HepG2 (cell line): Measurements from ENCODE around the gene ZNF189. TPM values are rescaled to one million over a fixed set of nuclear protein-coding genes. Genes with fewer than 3 reads are reported as not detected.

ENCODE experiments used
- BRD4 ChIP-seq: sonication (generic); formaldehyde crosslinking; IDR thresholded peaks from 2 replicates; pipeline ENCODE4 v1.4.0; 2020; ENCODE audit warnings: missing genetic modification reagents
- GABPA ChIP-seq, 2 experiments: IDR thresholded peaks; 2 replicates each; pipeline ENCODE4 v1.6.1; 2011 to 2016; ENCODE audit warnings: low read depth in 2 of 2, low read length in 1 of 2, missing biosample characterization in 1 of 2, missing genetic modification characterization in 1 of 2
- HCFC1 ChIP-seq: fragments of 150-350 bp; IDR thresholded peaks from 2 replicates; pipeline ENCODE4 v1.6.1; 2014; ENCODE audit warnings: low read depth, low read length
- HNF4A ChIP-seq: sonication (generic); formaldehyde crosslinking; IDR thresholded peaks from 2 replicates; pipeline ENCODE4 v1.4.0; 2020; ENCODE audit warnings: missing genetic modification reagents
- HNRNPK ChIP-seq: fragments of 200-400 bp; formaldehyde crosslinking; IDR thresholded peaks from 2 replicates; pipeline ENCODE4 v1.6.1; 2018; ENCODE audit warnings: low read length, low read depth, moderate library complexity, mild to moderate bottlenecking; ENCODE audit not compliant: poor library complexity, severe bottlenecking
- MAF1 ChIP-seq: sonication (generic); formaldehyde crosslinking; IDR thresholded peaks from 2 replicates; pipeline ENCODE4 v1.5.0; 2020; ENCODE audit warnings: missing genetic modification reagents, borderline replicate concordance
- NCOR1 ChIP-seq: fragments of 200-600 bp; sonication (generic); IDR thresholded peaks from 2 replicates; pipeline ENCODE4 v1.7.0; 2017; ENCODE audit warnings: antibody characterized with exemption, low read length, borderline replicate concordance
- NFE2L1 ChIP-seq: sonication (generic); formaldehyde crosslinking; IDR thresholded peaks from 2 replicates; pipeline ENCODE4 v1.4.0; 2020; ENCODE audit warnings: missing genetic modification reagents, mild to moderate bottlenecking, borderline replicate concordance
- NKX3-1 ChIP-seq: sonication (generic); formaldehyde crosslinking; IDR thresholded peaks from 2 replicates; pipeline ENCODE4 v1.5.0; 2020; ENCODE audit warnings: missing genetic modification reagents
- PAX8 ChIP-seq: sonication (generic); formaldehyde crosslinking; IDR thresholded peaks from 2 replicates; pipeline ENCODE4 v1.8.0; 2022; ENCODE audit warnings: mild to moderate bottlenecking, missing genetic modification reagents, borderline replicate concordance
- PLSCR1 ChIP-seq: sonication (generic); formaldehyde crosslinking; IDR thresholded peaks from 2 replicates; pipeline ENCODE4 v1.5.0; 2020; ENCODE audit warnings: missing genetic modification reagents, mild to moderate bottlenecking, borderline replicate concordance
- RARG ChIP-seq: sonication (generic); formaldehyde crosslinking; IDR thresholded peaks from 2 replicates; pipeline ENCODE4 v1.4.0; 2020; ENCODE audit warnings: low read depth, mild to moderate bottlenecking, missing genetic modification reagents
- TMF1 ChIP-seq: sonication (generic); formaldehyde crosslinking; IDR thresholded peaks from 2 replicates; pipeline ENCODE4 v1.8.1; 2022; ENCODE audit warnings: low read depth, missing genetic modification reagents
- ZBTB44 ChIP-seq: sonication (generic); formaldehyde crosslinking; IDR thresholded peaks from 2 replicates; pipeline ENCODE4 v1.4.0; 2020; ENCODE audit warnings: missing genetic modification reagents
- ZHX1 ChIP-seq: sonication (generic); formaldehyde crosslinking; IDR thresholded peaks from 2 replicates; pipeline ENCODE4 v1.8.1; 2022; ENCODE audit warnings: low read depth, mild to moderate bottlenecking, missing genetic modification reagents
- ZKSCAN5 ChIP-seq: sonication (generic); formaldehyde crosslinking; IDR thresholded peaks from 2 replicates; pipeline ENCODE4 v1.5.1; 2020; ENCODE audit warnings: mild to moderate bottlenecking, missing genetic modification reagents
- ZNF207 ChIP-seq: fragments of 450-650 bp; IDR thresholded peaks from 2 replicates; pipeline ENCODE4 v1.6.1; 2016; ENCODE audit warnings: antibody characterized with exemption, borderline replicate concordance
- ZNF768 ChIP-seq: sonication (generic); formaldehyde crosslinking; IDR thresholded peaks from 2 replicates; pipeline ENCODE4 v1.4.0; 2020; ENCODE audit warnings: missing genetic modification reagents
- polyA plus RNA-seq, 8 experiments: library from polyadenylated mRNA; depleted of rRNA in 3 of 8; stranded (reverse) in 7 of 8; unstranded in 1 of 8; fragments of >200 nt; fragmentation: Illumina TruSeq in 4 of 8; extraction: Trizol in 4 of 8; gene quantifications; 2 replicates each; pipeline versions ENCODE4 v1.2.1 to v1.2.3, GENCODE V29; 2011 to 2016; ENCODE audit warnings: low read depth in 4 of 8, missing spikeins in 1 of 8, mixed read lengths in 1 of 8; ENCODE audit not compliant: insufficient read depth in 1 of 8
- total RNA-seq, 5 experiments: library from RNA; depleted of rRNA; stranded (reverse); fragments of >200 nt; fragmentation: Illumina TruSeq; extraction: Trizol; gene quantifications; 2 replicates each; pipeline ENCODE4 v1.2.3, GENCODE V29; 2016; ENCODE audit warnings: low read depth in 1 of 5
- TF ChIP-seq, protein P1 (sequence below): sonication (generic); formaldehyde crosslinking; IDR thresholded peaks from 2 replicates; pipeline ENCODE4 v1.4.0; 2020; ENCODE audit warnings: missing genetic modification reagents; ENCODE audit errors: not compliant biosample characterization
- TF ChIP-seq, protein P2 (sequence below): fragments of 450-650 bp; IDR thresholded peaks from 2 replicates; pipeline ENCODE4 v1.6.1; 2017; ENCODE audit warnings: mild to moderate bottlenecking

The ZNF189 gene
- total and polyA plus RNA-seq, 2 of the 13 experiments (the other 11 are each of a cell fraction or from before 2014, with no cell fraction given), result 8.4 to 50.0 TPM

DNA sequence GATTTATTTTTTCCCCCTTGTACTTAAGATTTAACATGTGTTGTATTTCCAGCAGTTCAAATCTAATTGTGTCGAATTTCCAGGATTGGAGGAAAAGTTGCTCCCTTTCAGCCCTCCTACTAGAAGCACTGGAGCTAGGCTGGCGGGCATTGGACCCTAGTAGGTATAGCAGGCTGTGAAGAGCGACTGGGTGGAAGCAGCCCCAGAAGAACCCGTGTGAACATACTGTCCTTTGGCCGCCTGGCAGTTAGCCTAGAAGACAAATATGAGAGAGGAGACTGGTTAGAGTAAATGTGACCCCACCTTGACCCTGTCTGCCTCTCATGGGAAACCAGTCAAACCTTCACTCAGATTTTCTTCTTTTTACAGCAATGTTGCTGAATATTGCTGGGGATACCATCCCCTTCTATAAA lies 23.0 kb downstream of the ZNF189 start (continued):
- no peak for TF ChIP-seq ZHX1 (CRISPR knock-in tag)
- no peak for TF ChIP-seq ZKSCAN5
- TF ChIP-seq, protein P1, sequence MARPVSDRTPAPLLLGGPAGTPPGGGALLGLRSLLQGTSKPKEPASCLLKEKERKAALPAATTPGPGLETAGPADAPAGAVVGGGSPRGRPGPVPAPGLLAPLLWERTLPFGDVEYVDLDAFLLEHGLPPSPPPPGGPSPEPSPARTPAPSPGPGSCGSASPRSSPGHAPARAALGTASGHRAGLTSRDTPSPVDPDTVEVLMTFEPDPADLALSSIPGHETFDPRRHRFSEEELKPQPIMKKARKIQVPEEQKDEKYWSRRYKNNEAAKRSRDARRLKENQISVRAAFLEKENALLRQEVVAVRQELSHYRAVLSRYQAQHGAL (CRISPR knock-in tag), result no peak
- TF ChIP-seq GABPA (IDR thresholded peaks at IDR 0.05; ENCODE audit: low read depth, low read length), result no peak
- no peak for TF ChIP-seq GABPA (CRISPR knock-in tag; IDR thresholded peaks at IDR 0.05; ENCODE audit: low read depth)
- TF ChIP-seq HCFC1, result no peak
- TF ChIP-seq MAF1 (CRISPR knock-in tag), result no peak
- no peak for TF ChIP-seq BRD4 (CRISPR knock-in tag)
- TF ChIP-seq RARG (CRISPR knock-in tag), result no peak
- no peak for TF ChIP-seq ZNF207
- no peak for TF ChIP-seq ZNF768 (CRISPR knock-in tag)
- TF ChIP-seq NFE2L1, result no peak
- no peak for TF ChIP-seq NKX3-1 (CRISPR knock-in tag)
- TF ChIP-seq TMF1, result no peak
- peak; percentile 90 for TF ChIP-seq HNF4A (CRISPR knock-in tag)
- no peak for TF ChIP-seq PAX8 (CRISPR knock-in tag)
- TF ChIP-seq ZBTB44, result no peak
- peak; percentile 95; the same call in 1 of the 2 replicates for TF ChIP-seq NCOR1
- TF ChIP-seq PLSCR1 (CRISPR knock-in tag), result no peak
- TF ChIP-seq, protein P2, sequence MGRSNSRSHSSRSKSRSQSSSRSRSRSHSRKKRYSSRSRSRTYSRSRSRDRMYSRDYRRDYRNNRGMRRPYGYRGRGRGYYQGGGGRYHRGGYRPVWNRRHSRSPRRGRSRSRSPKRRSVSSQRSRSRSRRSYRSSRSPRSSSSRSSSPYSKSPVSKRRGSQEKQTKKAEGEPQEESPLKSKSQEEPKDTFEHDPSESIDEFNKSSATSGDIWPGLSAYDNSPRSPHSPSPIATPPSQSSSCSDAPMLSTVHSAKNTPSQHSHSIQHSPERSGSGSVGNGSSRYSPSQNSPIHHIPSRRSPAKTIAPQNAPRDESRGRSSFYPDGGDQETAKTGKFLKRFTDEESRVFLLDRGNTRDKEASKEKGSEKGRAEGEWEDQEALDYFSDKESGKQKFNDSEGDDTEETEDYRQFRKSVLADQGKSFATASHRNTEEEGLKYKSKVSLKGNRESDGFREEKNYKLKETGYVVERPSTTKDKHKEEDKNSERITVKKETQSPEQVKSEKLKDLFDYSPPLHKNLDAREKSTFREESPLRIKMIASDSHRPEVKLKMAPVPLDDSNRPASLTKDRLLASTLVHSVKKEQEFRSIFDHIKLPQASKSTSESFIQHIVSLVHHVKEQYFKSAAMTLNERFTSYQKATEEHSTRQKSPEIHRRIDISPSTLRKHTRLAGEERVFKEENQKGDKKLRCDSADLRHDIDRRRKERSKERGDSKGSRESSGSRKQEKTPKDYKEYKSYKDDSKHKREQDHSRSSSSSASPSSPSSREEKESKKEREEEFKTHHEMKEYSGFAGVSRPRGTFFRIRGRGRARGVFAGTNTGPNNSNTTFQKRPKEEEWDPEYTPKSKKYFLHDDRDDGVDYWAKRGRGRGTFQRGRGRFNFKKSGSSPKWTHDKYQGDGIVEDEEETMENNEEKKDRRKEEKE, result no peak
- TF ChIP-seq HNRNPK, result no peak
